SK-N-MC (cell line): ENCODE data around the gene RRBP1.

Experiments
- EZH2 ChIP-seq: fragments of 200-600 bp; sonication (generic); IDR thresholded peaks from one replicate; pipeline ENCODE4 v1.6.1; 2017; ENCODE audit warnings: antibody characterized with exemption
- FOXP2 ChIP-seq: optimal IDR thresholded peaks from 2 replicates; pipeline ENCODE3; 2011; ENCODE audit warnings: mild to moderate bottlenecking, moderate library complexity; ENCODE audit not compliant: insufficient read depth; ENCODE audit errors: extremely low read length, control extremely low read depth
- POLR2AphosphoS5 ChIP-seq: IDR thresholded peaks from 2 replicates; pipeline ENCODE4 v1.6.1; 2012; ENCODE audit warnings: mild to moderate bottlenecking, low read depth, low read length, borderline replicate concordance

GRCh38 chr20:17655865-17656479, 26.1 kb downstream of the RRBP1 start:
- TF ChIP-seq POLR2AphosphoS5 (no peak), EZH2 (no peak), FOXP2 (no peak)
